ENCODE results near the gene REM2. TPM values are rescaled to one million over a fixed set of nuclear protein-coding genes. Genes with fewer than 3 reads are reported as not detected.

REM2 gene
- total RNA-seq, 1 experiment from 2014 or later: 0.47 TPM

GRCh38 chr14:22900081-22900799, 17.2 kb downstream of the REM2 start:
- H3K79me2 ChIP-seq (ENCODE audit: insufficient read depth, low read length): no peaks in the 10 kb centered on the region

More at GRCh38 chr14:22900081-22900799, 17.2 kb downstream of the REM2 start:
- H3K4me3 ChIP-seq (replicated peaks in 1 of 2; ENCODE audit: low read depth in 1 of 2, low read length in 2 of 2): no peak overlapping the region
- 0 out of 2 replicates have a peak overlapping the region, but pooled peaks have one; percentile 17 for H3K27ac ChIP-seq (ENCODE audit: low read depth, low read length)
- TF ChIP-seq RAD21 (IDR thresholded peaks at IDR 0.05; ENCODE audit: low read depth) (peak; percentile 68), ZNF274 (IDR thresholded peaks at IDR 0.05; ENCODE audit: low read depth, low read length) (no peak)
- TF ChIP-seq, protein P1, sequence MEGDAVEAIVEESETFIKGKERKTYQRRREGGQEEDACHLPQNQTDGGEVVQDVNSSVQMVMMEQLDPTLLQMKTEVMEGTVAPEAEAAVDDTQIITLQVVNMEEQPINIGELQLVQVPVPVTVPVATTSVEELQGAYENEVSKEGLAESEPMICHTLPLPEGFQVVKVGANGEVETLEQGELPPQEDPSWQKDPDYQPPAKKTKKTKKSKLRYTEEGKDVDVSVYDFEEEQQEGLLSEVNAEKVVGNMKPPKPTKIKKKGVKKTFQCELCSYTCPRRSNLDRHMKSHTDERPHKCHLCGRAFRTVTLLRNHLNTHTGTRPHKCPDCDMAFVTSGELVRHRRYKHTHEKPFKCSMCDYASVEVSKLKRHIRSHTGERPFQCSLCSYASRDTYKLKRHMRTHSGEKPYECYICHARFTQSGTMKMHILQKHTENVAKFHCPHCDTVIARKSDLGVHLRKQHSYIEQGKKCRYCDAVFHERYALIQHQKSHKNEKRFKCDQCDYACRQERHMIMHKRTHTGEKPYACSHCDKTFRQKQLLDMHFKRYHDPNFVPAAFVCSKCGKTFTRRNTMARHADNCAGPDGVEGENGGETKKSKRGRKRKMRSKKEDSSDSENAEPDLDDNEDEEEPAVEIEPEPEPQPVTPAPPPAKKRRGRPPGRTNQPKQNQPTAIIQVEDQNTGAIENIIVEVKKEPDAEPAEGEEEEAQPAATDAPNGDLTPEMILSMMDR (IDR thresholded peaks at IDR 0.05 in 2 of 3, conservative IDR thresholded peaks at IDR 0.05 in 1 of 3; ENCODE audit: borderline replicate concordance in 1 of 3, insufficient read depth in 1 of 3, low read depth in 2 of 3, low read length in 2 of 3): peak; percentile 62 to 76 (median 67); a peak in 5 of 6 replicates
- no peaks in the 10 kb centered on the region for H3K9me3 ChIP-seq (ENCODE audit: control insufficient read depth in 1 of 2, insufficient read depth in 1 of 2, low read depth in 1 of 2, low read length in 2 of 2)
- intact Hi-C loops (cut with micrococcal nuclease): loop anchor here (1.0 to 5.0 kb wide), 4 partner anchors 28 to 343 kb away; no protein-coding TSS in a partner anchor
- ChIA-PET POLR2A (interaction anchor here (0.6 to 1.4 kb wide), 3 partner anchors 13 to 339 kb away, joined by 3 to 4 read pairs (median 4); partner anchors contain the start of gene RBM23), CTCF (interaction anchor here (0.5 to 2.3 kb wide), 19 partner anchors 11 to 530 kb away, joined by 3 to 11 read pairs (median 4); partner anchors contain the start of genes ACIN1, C14orf119, LRP10 and RBM23), RAD21 (ENCODE audit: low non-redundant PET in 1 of 2, low total read pairs in 2 of 2, uncharacterized antibody in 2 of 2, unreplicated experiment in 2 of 2) (interaction anchor here (0.7 to 1.2 kb wide), 3 partner anchors 29 to 324 kb away, joined by 3 to 5 read pairs (median 5); no protein-coding TSS in a partner anchor)
- no peak overlapping the region for H3K4me2 ChIP-seq (ENCODE audit: low read length)
- no peaks in the 10 kb centered on the region for H3K27me3 ChIP-seq (ENCODE audit: insufficient read depth, low read length)
- no peak overlapping the region for H2AFZ ChIP-seq (ENCODE audit: low read depth, low read length, poor library complexity, severe bottlenecking)
- H3K9me2 ChIP-seq (ENCODE audit: insufficient read depth): no peaks in the 10 kb centered on the region
- peaks cover 0 to 22% of the 10 kb centered on the region in 2 experiments; a peak in 2 of 4 replicates for H3K4me1 ChIP-seq (ENCODE audit: control insufficient read depth in 1 of 2, insufficient read depth in 2 of 2, low read length in 2 of 2)
- BruUV-seq (replicated peaks): no TSS peak
- H3K36me3 ChIP-seq (ENCODE audit: control insufficient read depth in 1 of 2, insufficient read depth in 2 of 2, low read length in 2 of 2): peaks cover 27 to 39% of the 10 kb centered on the region in 2 experiments
- no peaks in the 10 kb centered on the region for H4K20me1 ChIP-seq (ENCODE audit: insufficient read depth)
- H3K9ac ChIP-seq (ENCODE audit: low read length): no peak overlapping the region
- DNase-seq (ENCODE audit: low read depth, low spot score): peak; percentile 70
- ATAC-seq: peak; percentile 87

Measured in HCT116 (cell line).